ENCODE data around the gene ZCCHC10.

DNA sequence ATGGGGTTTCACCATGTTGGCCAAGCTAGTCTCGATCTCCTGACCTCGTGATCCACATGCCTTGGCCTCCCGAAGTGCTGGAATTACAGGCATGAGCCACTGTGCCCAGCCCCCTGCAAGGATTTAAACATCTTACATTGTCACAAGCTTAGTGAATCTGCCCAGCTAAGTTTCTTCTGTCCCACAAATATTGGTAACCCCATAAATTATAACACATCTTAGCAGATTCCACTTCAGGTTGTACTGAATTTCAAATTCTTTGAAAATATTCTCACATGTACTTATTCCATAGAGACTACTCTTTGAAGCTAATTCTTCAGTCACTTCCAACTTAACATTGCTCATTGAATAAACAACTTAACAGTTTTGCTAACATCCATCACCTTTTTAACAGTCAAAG lies 49.5 kb downstream of the ZCCHC10 start:
- TF ChIP-seq, protein P1, sequence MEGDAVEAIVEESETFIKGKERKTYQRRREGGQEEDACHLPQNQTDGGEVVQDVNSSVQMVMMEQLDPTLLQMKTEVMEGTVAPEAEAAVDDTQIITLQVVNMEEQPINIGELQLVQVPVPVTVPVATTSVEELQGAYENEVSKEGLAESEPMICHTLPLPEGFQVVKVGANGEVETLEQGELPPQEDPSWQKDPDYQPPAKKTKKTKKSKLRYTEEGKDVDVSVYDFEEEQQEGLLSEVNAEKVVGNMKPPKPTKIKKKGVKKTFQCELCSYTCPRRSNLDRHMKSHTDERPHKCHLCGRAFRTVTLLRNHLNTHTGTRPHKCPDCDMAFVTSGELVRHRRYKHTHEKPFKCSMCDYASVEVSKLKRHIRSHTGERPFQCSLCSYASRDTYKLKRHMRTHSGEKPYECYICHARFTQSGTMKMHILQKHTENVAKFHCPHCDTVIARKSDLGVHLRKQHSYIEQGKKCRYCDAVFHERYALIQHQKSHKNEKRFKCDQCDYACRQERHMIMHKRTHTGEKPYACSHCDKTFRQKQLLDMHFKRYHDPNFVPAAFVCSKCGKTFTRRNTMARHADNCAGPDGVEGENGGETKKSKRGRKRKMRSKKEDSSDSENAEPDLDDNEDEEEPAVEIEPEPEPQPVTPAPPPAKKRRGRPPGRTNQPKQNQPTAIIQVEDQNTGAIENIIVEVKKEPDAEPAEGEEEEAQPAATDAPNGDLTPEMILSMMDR (IDR thresholded peaks at IDR 0.05) = no peak
- TF ChIP-seq POLR2A (IDR thresholded peaks at IDR 0.05) (no peak), POLR2AphosphoS5 (IDR thresholded peaks at IDR 0.05) (no peak)

All from transverse colon (tissue), 4 donors.